Astrocyte (in vitro differentiated cells and primary cell): Measurements from ENCODE around the gene AMT. TPM values are rescaled to one million over a fixed set of nuclear protein-coding genes. Genes with fewer than 3 reads are reported as not detected.
A peak's percentile ranks its signal among the peaks of the same experiment; 100 is the strongest.

ENCODE experiments used
- DNase-seq: peaks from one replicate; pipeline ENCODE4 v3.0.0-alpha.2; 2010; ENCODE audit warnings: low read depth
- FAIRE-seq: peaks from 2 replicates; lab custom pipeline; 2011; peaks lifted over from hg19 to GRCh38; lab: Jason Lieb, UNC
- H2AFZ ChIP-seq: 2 replicates; pipeline ENCODE4 v1.6.0; 2012; ENCODE audit warnings: low read depth, low read length, inconsistent platforms
- H3K27ac ChIP-seq: 2 replicates; pipeline ENCODE4 v1.5.1; 2011; ENCODE audit warnings: low read depth, low read length, inconsistent platforms
- H3K27me3 ChIP-seq: 2 replicates; pipeline ENCODE4 v1.6.0; 2011; ENCODE audit warnings: low read length, inconsistent platforms; ENCODE audit not compliant: insufficient read depth
- H3K36me3 ChIP-seq: 2 replicates; pipeline ENCODE4 v1.5.1; 2011; ENCODE audit warnings: low read length, inconsistent platforms; ENCODE audit not compliant: insufficient read depth
- H3K4me1 ChIP-seq: 2 replicates; pipeline ENCODE4 v1.5.1; 2011; ENCODE audit warnings: low read length, inconsistent platforms; ENCODE audit not compliant: insufficient read depth
- H3K4me2 ChIP-seq: 2 replicates; pipeline ENCODE4 v1.6.0; 2012; ENCODE audit warnings: low read length, inconsistent platforms
- H3K4me3 ChIP-seq: 2 replicates; pipeline ENCODE4 v1.5.1; 2011; ENCODE audit warnings: low read depth, mild to moderate bottlenecking, low read length, inconsistent platforms; ENCODE audit not compliant: insufficient read depth
- H3K79me2 ChIP-seq: 2 replicates; pipeline ENCODE4 v1.6.0; 2012; ENCODE audit warnings: mild to moderate bottlenecking, low read length, inconsistent platforms; ENCODE audit not compliant: insufficient read depth
- H3K9ac ChIP-seq: 2 replicates; pipeline ENCODE4 v1.6.0; 2012; ENCODE audit warnings: mild to moderate bottlenecking, low read length, inconsistent platforms
- H3K9me3 ChIP-seq: 2 replicates; pipeline ENCODE4 v1.5.1; 2012; ENCODE audit warnings: low read depth, mild to moderate bottlenecking, low read length, inconsistent platforms; ENCODE audit not compliant: insufficient read depth
- H4K20me1 ChIP-seq: 2 replicates; pipeline ENCODE4 v1.6.0; 2012; ENCODE audit warnings: low read length, inconsistent platforms; ENCODE audit not compliant: insufficient read depth
- H3K27ac Mint-ChIP-seq: one replicate; pipeline ENCODE4 v1.8.0; 2021; ENCODE audit warnings: mild to moderate bottlenecking, mixed read lengths; ENCODE audit not compliant: unreplicated experiment
- H3K27me3 Mint-ChIP-seq: one replicate; pipeline ENCODE4 v1.8.0; 2021; ENCODE audit warnings: low read depth, mixed read lengths; ENCODE audit not compliant: unreplicated experiment
- H3K36me3 Mint-ChIP-seq: one replicate; pipeline ENCODE4 v1.8.0; 2021; ENCODE audit warnings: low read depth, mixed read lengths; ENCODE audit not compliant: unreplicated experiment
- H3K4me1 Mint-ChIP-seq: one replicate; pipeline ENCODE4 v1.8.0; 2021; ENCODE audit warnings: low read depth, mixed read lengths; ENCODE audit not compliant: unreplicated experiment
- H3K4me3 Mint-ChIP-seq: one replicate; pipeline ENCODE4 v1.8.0; 2021; ENCODE audit warnings: mild to moderate bottlenecking, moderate library complexity, mixed read lengths; ENCODE audit not compliant: unreplicated experiment
- H3K9me3 Mint-ChIP-seq: one replicate; pipeline ENCODE4 v1.8.0; 2021; ENCODE audit warnings: mild to moderate bottlenecking, mixed read lengths; ENCODE audit not compliant: unreplicated experiment
- EZH2 ChIP-seq: IDR thresholded peaks from 2 replicates; pipeline ENCODE4 v1.6.1; 2012; ENCODE audit warnings: mild to moderate bottlenecking, low read length, inconsistent platforms; ENCODE audit not compliant: insufficient read depth
- total RNA-seq: library from RNA; stranded (reverse); gene quantifications from 2 replicates; pipeline ENCODE4 v1.2.1, GENCODE V29; 2021
- TF ChIP-seq, protein P1 (sequence below): IDR thresholded peaks from 2 replicates; pipeline ENCODE4 v1.5.1; 2011; ENCODE audit warnings: low read depth, mild to moderate bottlenecking, inconsistent platforms, low read length, moderate library complexity; ENCODE audit not compliant: insufficient read depth

AMT gene
- total RNA-seq, 1 donor from 2014 or later: 5.2 TPM

DNA sequence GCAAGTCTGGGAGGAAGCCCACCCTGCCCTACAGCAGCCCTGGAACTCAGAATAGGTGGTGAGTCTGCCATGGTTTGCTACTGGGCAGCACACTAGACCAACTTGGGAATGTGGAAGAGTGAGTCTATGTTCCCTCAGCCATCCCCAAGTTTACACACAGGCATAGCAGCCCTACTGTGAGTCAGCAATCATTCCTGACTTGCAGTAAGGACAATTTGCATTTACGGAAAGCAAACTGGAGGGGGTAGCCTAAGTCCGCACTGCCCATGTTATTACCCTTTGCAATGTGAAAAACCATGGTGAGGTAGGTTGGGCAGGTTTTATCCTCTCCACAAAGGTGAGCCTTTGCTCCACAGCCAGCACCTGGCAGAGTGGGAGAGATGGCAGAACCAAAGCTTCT lies 5.4 kb downstream of the AMT start:
- peaks cover 26% of the 10 kb centered on the region for H3K79me2 ChIP-seq
- no peaks in the 10 kb centered on the region for H3K27me3 Mint-ChIP-seq
- no peak overlapping the region for H2AFZ ChIP-seq
- H4K20me1 ChIP-seq: peaks cover 3% of the 10 kb centered on the region
- H3K9me3 Mint-ChIP-seq: no peaks in the 10 kb centered on the region
- no peak for DNase-seq
- no peak overlapping the region for H3K27ac Mint-ChIP-seq
- H3K36me3 Mint-ChIP-seq: peaks cover 16% of the 10 kb centered on the region
- H3K9ac ChIP-seq: no peak overlapping the region
- no peak overlapping the region for H3K4me3 ChIP-seq
- H3K27me3 ChIP-seq: no peaks in the 10 kb centered on the region
- no peak overlapping the region for H3K4me2 ChIP-seq
- TF ChIP-seq EZH2: no peak
- TF ChIP-seq, protein P1, sequence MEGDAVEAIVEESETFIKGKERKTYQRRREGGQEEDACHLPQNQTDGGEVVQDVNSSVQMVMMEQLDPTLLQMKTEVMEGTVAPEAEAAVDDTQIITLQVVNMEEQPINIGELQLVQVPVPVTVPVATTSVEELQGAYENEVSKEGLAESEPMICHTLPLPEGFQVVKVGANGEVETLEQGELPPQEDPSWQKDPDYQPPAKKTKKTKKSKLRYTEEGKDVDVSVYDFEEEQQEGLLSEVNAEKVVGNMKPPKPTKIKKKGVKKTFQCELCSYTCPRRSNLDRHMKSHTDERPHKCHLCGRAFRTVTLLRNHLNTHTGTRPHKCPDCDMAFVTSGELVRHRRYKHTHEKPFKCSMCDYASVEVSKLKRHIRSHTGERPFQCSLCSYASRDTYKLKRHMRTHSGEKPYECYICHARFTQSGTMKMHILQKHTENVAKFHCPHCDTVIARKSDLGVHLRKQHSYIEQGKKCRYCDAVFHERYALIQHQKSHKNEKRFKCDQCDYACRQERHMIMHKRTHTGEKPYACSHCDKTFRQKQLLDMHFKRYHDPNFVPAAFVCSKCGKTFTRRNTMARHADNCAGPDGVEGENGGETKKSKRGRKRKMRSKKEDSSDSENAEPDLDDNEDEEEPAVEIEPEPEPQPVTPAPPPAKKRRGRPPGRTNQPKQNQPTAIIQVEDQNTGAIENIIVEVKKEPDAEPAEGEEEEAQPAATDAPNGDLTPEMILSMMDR: no peak
- H3K9me3 ChIP-seq: no peaks in the 10 kb centered on the region
- H3K4me1 ChIP-seq: peaks cover 27% of the 10 kb centered on the region
- H3K4me1 Mint-ChIP-seq: peaks cover 29% of the 10 kb centered on the region
- no peak for FAIRE-seq
- no peak overlapping the region for H3K27ac ChIP-seq
- H3K36me3 ChIP-seq: no peaks in the 10 kb centered on the region
- peak overlapping the region; percentile 11 for H3K4me3 Mint-ChIP-seq

- Mint-ChIP-seq H3K4me3 (no peak overlapping the region), H3K27me3 (no peaks in the 10 kb centered on the region), H3K27ac (no peak overlapping the region), H3K9me3 (no peaks in the 10 kb centered on the region), H3K4me1 (peaks cover 22% of the 10 kb centered on the region), H3K36me3 (peaks cover 17% of the 10 kb centered on the region)
- Histone ChIP-seq H3K36me3 (no peaks in the 10 kb centered on the region), H3K4me1 (peaks cover 19% of the 10 kb centered on the region), H4K20me1 (peaks cover 5% of the 10 kb centered on the region), H3K4me2 (no peak overlapping the region), H3K9me3 (no peaks in the 10 kb centered on the region), H3K9ac (no peak overlapping the region), H2AFZ (no peak overlapping the region), H3K27me3 (no peaks in the 10 kb centered on the region), H3K27ac (no peak overlapping the region), H3K79me2 (peaks cover 34% of the 10 kb centered on the region), H3K4me3 (no peak overlapping the region)
- no peak for FAIRE-seq
- DNase-seq: no peak
- TF ChIP-seq, protein P1: no peak
- TF ChIP-seq EZH2: no peak
Observed at GRCh38 chr3:49415931-49416601, 6.2 kb downstream of the AMT start.

DNA sequence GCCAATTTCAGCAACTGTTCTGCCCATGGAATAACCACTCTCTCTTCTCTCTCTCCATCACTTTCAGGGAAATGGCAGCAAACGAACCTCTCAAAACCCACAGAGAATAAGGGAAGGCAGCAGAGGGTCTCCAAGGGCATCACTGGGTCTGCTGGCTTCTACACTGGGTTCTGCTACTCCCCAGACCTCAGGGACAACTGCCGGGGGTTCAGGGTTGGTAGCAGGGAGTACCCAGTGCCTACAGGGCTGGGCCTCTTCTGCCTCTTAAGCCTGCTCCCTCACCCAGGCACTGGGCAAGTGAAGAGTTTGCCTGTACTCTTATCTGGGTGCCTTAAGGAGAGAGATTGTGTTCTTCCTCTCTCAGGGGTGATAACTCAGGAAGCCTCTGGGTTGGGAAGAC lies 7.5 kb downstream of the AMT start:
- no peak for DNase-seq
- no peaks in the 10 kb centered on the region for H3K9me3 Mint-ChIP-seq
- Histone ChIP-seq H4K20me1 (peaks cover 18% of the 10 kb centered on the region), H3K4me2 (no peak overlapping the region), H3K4me3 (no peak overlapping the region), H3K4me1 (peaks cover 21% of the 10 kb centered on the region), H3K27me3 (no peaks in the 10 kb centered on the region), H3K9me3 (no peaks in the 10 kb centered on the region), H3K27ac (no peak overlapping the region), H2AFZ (no peak overlapping the region), H3K79me2 (peaks cover 47% of the 10 kb centered on the region), H3K36me3 (no peaks in the 10 kb centered on the region), H3K9ac (no peak overlapping the region)
- H3K4me3 Mint-ChIP-seq: no peak overlapping the region
- H3K27me3 Mint-ChIP-seq: no peaks in the 10 kb centered on the region
- H3K27ac Mint-ChIP-seq: peak overlapping the region; percentile 58
- peaks cover 24% of the 10 kb centered on the region for H3K36me3 Mint-ChIP-seq
- peaks cover 21% of the 10 kb centered on the region for H3K4me1 Mint-ChIP-seq
- TF ChIP-seq, protein P1: no peak
- no peak for FAIRE-seq
